ENCODE measurements around the gene CNTD1. TPM values are rescaled to one million over a fixed set of nuclear protein-coding genes. Genes with fewer than 3 reads are reported as not detected.

CNTD1 gene
- total RNA-seq, 4 donors from 2014 or later, result 0.09 to 2.9 TPM; not detected in 2

- DNase-seq (ENCODE audit: low spot score), result no peak
- TF ChIP-seq CTCF (IDR thresholded peaks at IDR 0.05), result no peak
- ATAC-seq (ENCODE audit: low FRiP score), result no peak
Measured at GRCh38 chr17:42796066-42796758, 2.4 kb upstream of the CNTD1 start.

- no peak for TF ChIP-seq CTCF (IDR thresholded peaks at IDR 0.05)
- DNase-seq (ENCODE audit: low spot score) (no peak), ATAC-seq (ENCODE audit: low FRiP score) (no peak)
Measured at GRCh38 chr17:42797067-42798007, 1.3 kb upstream of the CNTD1 start.

- DNase-seq (ENCODE audit: low spot score) (no peak), ATAC-seq (ENCODE audit: low FRiP score) (no peak)
- no peak for TF ChIP-seq CTCF (IDR thresholded peaks at IDR 0.05)
Measured at GRCh38 chr17:42798011-42798382, 664 bp upstream of the CNTD1 start.

DNA sequence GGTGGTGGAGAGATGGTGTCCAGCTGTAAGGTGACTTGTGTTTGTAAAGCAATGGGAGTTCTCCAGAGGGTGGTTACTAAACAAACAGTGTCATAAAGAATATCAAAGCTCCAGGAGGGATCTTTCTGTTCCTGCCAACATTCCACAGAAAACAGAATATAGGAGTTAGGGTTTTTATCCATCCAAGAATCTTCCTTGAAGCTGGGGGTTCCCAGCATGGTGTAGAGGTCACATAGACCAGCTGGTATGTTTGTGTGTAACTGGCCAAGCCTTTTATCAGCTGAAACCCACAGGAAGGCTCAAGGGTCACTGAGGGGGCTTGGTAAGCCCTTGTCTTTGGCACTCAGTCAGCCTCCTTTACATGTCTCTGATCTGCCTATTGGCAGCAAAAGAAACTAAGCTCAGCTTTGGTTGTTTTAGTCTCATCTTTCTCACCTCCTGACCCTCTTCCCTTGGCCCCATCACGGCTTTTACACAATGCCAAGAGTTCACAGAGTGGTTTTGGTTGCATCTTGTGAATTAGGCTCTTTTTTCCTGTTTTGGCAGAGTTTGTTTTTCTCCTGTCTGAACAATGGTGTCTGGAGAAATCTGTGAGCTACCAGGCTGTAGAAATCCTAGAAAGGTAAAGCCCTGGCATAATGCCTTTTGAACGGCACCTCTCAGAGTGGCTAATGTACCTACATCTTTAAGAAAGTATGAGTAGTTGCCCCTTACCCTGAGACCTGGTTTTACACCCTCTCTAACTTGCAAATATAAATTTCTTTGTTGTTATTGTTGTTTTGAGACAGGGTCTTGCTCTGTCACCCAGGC, 4.6 kb downstream of the CNTD1 start:
- ATAC-seq (ENCODE audit: low FRiP score), result no peak
- TF ChIP-seq CTCF (IDR thresholded peaks at IDR 0.05), result no peak

DNA sequence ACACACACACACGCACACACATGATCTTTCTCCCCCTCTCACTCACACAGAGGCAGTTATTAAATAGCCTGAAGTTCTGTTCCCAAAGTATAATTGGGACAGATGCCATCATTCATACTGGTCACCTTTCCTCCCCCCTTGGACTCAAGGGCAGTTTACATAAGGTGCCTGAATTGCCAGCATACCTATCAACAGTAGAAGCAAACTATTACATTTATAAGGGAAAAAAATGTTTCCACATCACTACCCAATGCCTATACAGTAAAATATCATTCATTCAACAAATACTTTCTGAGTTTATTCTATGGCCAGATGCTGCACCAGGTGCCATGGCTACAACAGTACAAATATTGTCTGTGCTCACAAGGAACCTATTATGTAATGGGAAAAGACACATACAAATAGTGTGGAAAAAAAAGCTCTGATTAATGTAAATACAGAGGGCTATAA, 6.3 kb downstream of the CNTD1 start:
- DNase-seq (ENCODE audit: low spot score) (no peak), ATAC-seq (ENCODE audit: low FRiP score) (no peak)
- no peak for TF ChIP-seq CTCF (IDR thresholded peaks at IDR 0.05)

More for the DNA sequence above, 4.6 kb downstream of the CNTD1 start:
- DNase-seq (ENCODE audit: low spot score), result no peak

- TF ChIP-seq CTCF (IDR thresholded peaks at IDR 0.05), result no peak
- DNase-seq (ENCODE audit: low spot score) (no peak), ATAC-seq (ENCODE audit: low FRiP score) (no peak)
Measured at GRCh38 chr17:42806249-42806648, 7.6 kb downstream of the CNTD1 start.
